ENCODE data around the gene IFNL1.

IFNL1 gene

GRCh38 chr19:39275578-39275977 is 20.6 kb upstream of the IFNL1 start:
- no peak for ATAC-seq
- no peak for TF ChIP-seq GLIS3 (CRISPR knock-in tag; IDR thresholded peaks at IDR 0.05)
- TF ChIP-seq SNAI2 (CRISPR knock-in tag; IDR thresholded peaks at IDR 0.05): no peak
- TF ChIP-seq TOX (CRISPR knock-in tag; IDR thresholded peaks at IDR 0.05; ENCODE audit: borderline replicate concordance): no peak
- TF ChIP-seq ZNF8 (CRISPR knock-in tag; IDR thresholded peaks at IDR 0.05): no peak
- TF ChIP-seq ZNF70 (CRISPR knock-in tag; IDR thresholded peaks at IDR 0.05): no peak
- TF ChIP-seq ZFP30 (CRISPR knock-in tag; IDR thresholded peaks at IDR 0.05): no peak
- TF ChIP-seq ESRRG (CRISPR knock-in tag; IDR thresholded peaks at IDR 0.05): no peak
- TF ChIP-seq CREB5 (CRISPR knock-in tag; IDR thresholded peaks at IDR 0.05; ENCODE audit: low read depth): no peak
- TF ChIP-seq BACH2 (CRISPR knock-in tag; IDR thresholded peaks at IDR 0.05; ENCODE audit: borderline replicate concordance): no peak
- TF ChIP-seq OSR1 (CRISPR knock-in tag; IDR thresholded peaks at IDR 0.05): no peak
- TF ChIP-seq ARNTL (CRISPR knock-in tag; IDR thresholded peaks at IDR 0.05; ENCODE audit: borderline replicate concordance, low read depth): no peak
- TF ChIP-seq CSRNP3 (CRISPR knock-in tag; IDR thresholded peaks at IDR 0.05): no peak
- no peak for TF ChIP-seq CSDC2 (CRISPR knock-in tag; IDR thresholded peaks at IDR 0.05)
- no peak for TF ChIP-seq PATZ1 (CRISPR knock-in tag; IDR thresholded peaks at IDR 0.05; ENCODE audit: borderline replicate concordance)
- TF ChIP-seq ZNF565 (CRISPR knock-in tag; conservative IDR thresholded peaks at IDR 0.05; ENCODE audit: low read depth): no peak
- TF ChIP-seq PPARA (CRISPR knock-in tag; IDR thresholded peaks at IDR 0.05; ENCODE audit: borderline replicate concordance): no peak
- no peak for TF ChIP-seq TSHZ2 (CRISPR knock-in tag; IDR thresholded peaks at IDR 0.05)
- no peak for TF ChIP-seq TCF4 (CRISPR knock-in tag; IDR thresholded peaks at IDR 0.05; ENCODE audit: borderline replicate concordance)

GRCh38 chr19:39276740-39277139 is 19.5 kb upstream of the IFNL1 start:
- no peak for TF ChIP-seq ZFP30 (CRISPR knock-in tag; IDR thresholded peaks at IDR 0.05)
- no peak for TF ChIP-seq ZNF70 (CRISPR knock-in tag; IDR thresholded peaks at IDR 0.05)
- TF ChIP-seq SNAI2 (CRISPR knock-in tag; IDR thresholded peaks at IDR 0.05): no peak
- TF ChIP-seq TSHZ2 (CRISPR knock-in tag; IDR thresholded peaks at IDR 0.05): no peak
- no peak for TF ChIP-seq ZC3H10 (CRISPR knock-in tag; IDR thresholded peaks at IDR 0.05)
- TF ChIP-seq ZNF8 (CRISPR knock-in tag; IDR thresholded peaks at IDR 0.05): no peak
- ATAC-seq: no peak

- TF ChIP-seq SNAI2 (CRISPR knock-in tag; IDR thresholded peaks at IDR 0.05): no peak
- no peak for TF ChIP-seq ZNF8 (CRISPR knock-in tag; IDR thresholded peaks at IDR 0.05)
- no peak for TF ChIP-seq ISL1 (CRISPR knock-in tag; IDR thresholded peaks at IDR 0.05)
- no peak for TF ChIP-seq BACH2 (CRISPR knock-in tag; IDR thresholded peaks at IDR 0.05; ENCODE audit: borderline replicate concordance)
- no peak for TF ChIP-seq OSR1 (CRISPR knock-in tag; IDR thresholded peaks at IDR 0.05)
- TF ChIP-seq PPARA (CRISPR knock-in tag; IDR thresholded peaks at IDR 0.05; ENCODE audit: borderline replicate concordance): no peak
- TF ChIP-seq ZFP30 (CRISPR knock-in tag; IDR thresholded peaks at IDR 0.05): no peak
- TF ChIP-seq CREB5 (CRISPR knock-in tag; IDR thresholded peaks at IDR 0.05; ENCODE audit: low read depth): no peak
- TF ChIP-seq GLIS3 (CRISPR knock-in tag; IDR thresholded peaks at IDR 0.05): no peak
- TF ChIP-seq ZNF70 (CRISPR knock-in tag; IDR thresholded peaks at IDR 0.05): no peak
- no peak for TF ChIP-seq ZNF565 (CRISPR knock-in tag; conservative IDR thresholded peaks at IDR 0.05; ENCODE audit: low read depth)
- TF ChIP-seq CSDC2 (CRISPR knock-in tag; IDR thresholded peaks at IDR 0.05): no peak
- TF ChIP-seq ZFP3 (CRISPR knock-in tag; IDR thresholded peaks at IDR 0.05): no peak
- no peak for TF ChIP-seq ARNTL (CRISPR knock-in tag; IDR thresholded peaks at IDR 0.05; ENCODE audit: borderline replicate concordance, low read depth)
- no peak for ATAC-seq
Observed at GRCh38 chr19:39277598-39277997, 18.6 kb upstream of the IFNL1 start.

Measured in SK-N-SH treated with all-trans-retinoic acid at 6 μM for 48 hours (cell line).